Measurements from ENCODE around the gene ATP6V0B. TPM values are rescaled to one million over a fixed set of nuclear protein-coding genes. Genes with fewer than 3 reads are reported as not detected.

ATP6V0B gene
- total RNA-seq, 8 experiments from 2014 or later, result 106 to 333 (median 237) TPM

GRCh38 chr1:43947874-43948437, 26.8 kb upstream of the ATP6V0B start:
- WGBS, 10 experiments, result 8 to 100% (median 44%) methylated on average over 1 to 3 of the region's 3 CpGs; no CpG with 5 or more reads in 3 of the 10 experiments
- no peak for ATAC-seq (replicated peaks in 6 of 8)
- Histone ChIP-seq H3K27ac (no peak overlapping the region), H3K4me3 (peak overlapping the region; percentile 57 to 88 (median 65)), H3K4me1 (replicated peaks in 1 of 2) (peaks cover 21 to 28% of the 10 kb centered on the region in 2 donors)
- in situ Hi-C loops (cut with MboI; ENCODE audit: low pct_unique_long_range_greater_than_20kb in 2 of 9, low sequenced_read_pairs in 9 of 9, unreplicated experiment in 9 of 9), result loop anchor here in 6 of 9 experiments (10.0 to 25.0 kb wide), 3 partner anchors 183 to 411 kb away; partner anchors contain the start of gene PTPRF (in 4 of the 6)

- 0 to 100% (median 87%) methylated on average over 1 to 11 of the region's 13 CpGs; no CpG with 5 or more reads in 3 of the 10 experiments for WGBS, 10 experiments
- Histone ChIP-seq H3K27ac (no peak overlapping the region), H3K4me1 (replicated peaks in 1 of 2) (peaks cover 37 to 44% of the 10 kb centered on the region in 2 donors), H3K4me3 (no peak overlapping the region)
- in situ Hi-C loops (cut with MboI; ENCODE audit: low pct_unique_long_range_greater_than_20kb in 2 of 9, low sequenced_read_pairs in 9 of 9, unreplicated experiment in 9 of 9), result loop anchor here in 6 of 9 experiments (10.0 to 25.0 kb wide), 3 partner anchors 185 to 412 kb away; partner anchors contain the start of gene PTPRF (in 4 of the 6)
- no peak for ATAC-seq (replicated peaks in 6 of 8)
Observed at GRCh38 chr1:43949678-43950077, 25.1 kb upstream of the ATP6V0B start.

GRCh38 chr1:43951021-43951985, 23.5 kb upstream of the ATP6V0B start:
- WGBS, 10 experiments, result 65 to 100% (median 80%) methylated on average over 1 to 4 of the region's 4 CpGs; no CpG with 5 or more reads in 3 of the 10 experiments
- no peak for ATAC-seq (replicated peaks in 6 of 8)
- no peak overlapping the region for H3K27ac ChIP-seq
- no peak overlapping the region for H3K4me3 ChIP-seq
- H3K4me1 ChIP-seq (replicated peaks in 1 of 2), result peaks cover 29 to 37% of the 10 kb centered on the region in 2 donors
- in situ Hi-C loops (cut with MboI; ENCODE audit: low pct_unique_long_range_greater_than_20kb in 2 of 9, low sequenced_read_pairs in 9 of 9, unreplicated experiment in 9 of 9), result no loop called here

- Histone ChIP-seq H3K4me1 (replicated peaks in 1 of 2) (peaks cover 26 to 34% of the 10 kb centered on the region in 2 donors), H3K4me3 (peak overlapping the region; percentile 9 to 16 (median 12)), H3K27ac (peak overlapping the region; percentile 53 to 59)
- in situ Hi-C loops (cut with MboI; ENCODE audit: low pct_unique_long_range_greater_than_20kb in 2 of 9, low sequenced_read_pairs in 9 of 9, unreplicated experiment in 9 of 9), result no loop called here
- ATAC-seq (replicated peaks in 6 of 8), result peak in 5 of 8 experiments; percentile 96 to 98 (median 96)
- WGBS, 10 experiments, result 27 to 100% (median 57%) methylated on average over 1 to 8 of the region's 8 CpGs; no CpG with 5 or more reads in 1 of the 10 experiments
Observed at GRCh38 chr1:43952731-43953346, 21.9 kb upstream of the ATP6V0B start.

GRCh38 chr1:43953361-43953760, 21.4 kb upstream of the ATP6V0B start:
- in situ Hi-C loops (cut with MboI; ENCODE audit: low pct_unique_long_range_greater_than_20kb in 2 of 9, low sequenced_read_pairs in 9 of 9, unreplicated experiment in 9 of 9), result no loop called here
- ATAC-seq (replicated peaks in 6 of 8), result no peak
- peaks cover 21 to 29% of the 10 kb centered on the region in 2 donors for H3K4me1 ChIP-seq (replicated peaks in 1 of 2)
- 40 to 100% (median 76%) methylated on average over 1 to 3 of the region's 3 CpGs; no CpG with 5 or more reads in 4 of the 10 experiments for WGBS, 10 experiments
- H3K4me3 ChIP-seq, result peak overlapping the region; percentile 4 to 13 (median 6)
- peak overlapping the region; percentile 53 to 59 for H3K27ac ChIP-seq

GRCh38 chr1:43954036-43954435, 20.7 kb upstream of the ATP6V0B start:
- peaks cover 20 to 27% of the 10 kb centered on the region in 2 donors for H3K4me1 ChIP-seq (replicated peaks in 1 of 2)
- H3K4me3 ChIP-seq, result no peak overlapping the region
- 87 to 100% (median 95%) methylated on average over 1 to 3 of the region's 5 CpGs; no CpG with 5 or more reads in 4 of the 10 experiments for WGBS, 10 experiments
- in situ Hi-C loops (cut with MboI; ENCODE audit: low pct_unique_long_range_greater_than_20kb in 2 of 9, low sequenced_read_pairs in 9 of 9, unreplicated experiment in 9 of 9), result no loop called here
- H3K27ac ChIP-seq, result peak overlapping the region in 1 of 2 donors; percentile 59
- ATAC-seq (replicated peaks in 6 of 8), result no peak

GRCh38 chr1:43956234-43956633, 18.5 kb upstream of the ATP6V0B start:
- peaks cover 20 to 27% of the 10 kb centered on the region in 2 donors for H3K4me1 ChIP-seq (replicated peaks in 1 of 2)
- H3K4me3 ChIP-seq, result no peak overlapping the region
- in situ Hi-C loops (cut with MboI; ENCODE audit: low pct_unique_long_range_greater_than_20kb in 2 of 9, low sequenced_read_pairs in 9 of 9, unreplicated experiment in 9 of 9), result no loop called here
- no peak overlapping the region for H3K27ac ChIP-seq
- ATAC-seq (replicated peaks in 6 of 8), result no peak
- 93 to 100% (median 98%) methylated on average over 1 to 8 of the region's 8 CpGs; no CpG with 5 or more reads in 4 of the 10 experiments for WGBS, 10 experiments

GRCh38 chr1:43957407-43958040, 17.2 kb upstream of the ATP6V0B start:
- WGBS, 10 experiments, result 67 to 100% (median 90%) methylated on average over 1 to 6 of the region's 7 CpGs; no CpG with 5 or more reads in 4 of the 10 experiments
- in situ Hi-C loops (cut with MboI; ENCODE audit: low pct_unique_long_range_greater_than_20kb in 2 of 9, low sequenced_read_pairs in 9 of 9, unreplicated experiment in 9 of 9), result no loop called here
- Histone ChIP-seq H3K27ac (no peak overlapping the region), H3K4me1 (replicated peaks in 1 of 2) (peaks cover 20 to 22% of the 10 kb centered on the region in 2 donors), H3K4me3 (no peak overlapping the region)
- peak in 1 of 8 experiments; percentile 40 for ATAC-seq (replicated peaks in 6 of 8)

GRCh38 chr1:43958351-43959255, 16.2 kb upstream of the ATP6V0B start:
- Histone ChIP-seq H3K4me1 (replicated peaks in 1 of 2) (peaks cover 9 to 15% of the 10 kb centered on the region in 2 donors), H3K27ac (peak overlapping the region in 1 of 2 donors; percentile 23), H3K4me3 (no peak overlapping the region)
- WGBS, 10 experiments, result 75 to 100% (median 92%) methylated on average over 1 to 7 of the region's 9 CpGs; no CpG with 5 or more reads in 1 of the 10 experiments
- ATAC-seq (replicated peaks in 6 of 8), result peak in 3 of 8 experiments; percentile 49 to 83 (median 62)
- in situ Hi-C loops (cut with MboI; ENCODE audit: low pct_unique_long_range_greater_than_20kb in 2 of 9, low sequenced_read_pairs in 9 of 9, unreplicated experiment in 9 of 9), result no loop called here

- 83 to 100% (median 88%) methylated on average over 1 to 5 of the region's 8 CpGs; no CpG with 5 or more reads in 7 of the 10 experiments for WGBS, 10 experiments
- no peak for ATAC-seq (replicated peaks in 6 of 8)
- in situ Hi-C loops (cut with MboI; ENCODE audit: low pct_unique_long_range_greater_than_20kb in 2 of 9, low sequenced_read_pairs in 9 of 9, unreplicated experiment in 9 of 9), result no loop called here
- Histone ChIP-seq H3K4me1 (replicated peaks in 1 of 2) (peaks cover 0 to 2% of the 10 kb centered on the region in 2 donors), H3K27ac (no peak overlapping the region), H3K4me3 (no peak overlapping the region)
Observed at GRCh38 chr1:43960798-43961197, 14.0 kb upstream of the ATP6V0B start.

GRCh38 chr1:43961692-43962091, 13.1 kb upstream of the ATP6V0B start:
- Histone ChIP-seq H3K4me3 (no peak overlapping the region), H3K4me1 (replicated peaks in 1 of 2) (peaks cover 0 to 2% of the 10 kb centered on the region in 2 donors), H3K27ac (no peak overlapping the region)
- 60 to 100% (median 95%) methylated on average over 1 to 3 of the region's 3 CpGs; no CpG with 5 or more reads in 3 of the 10 experiments for WGBS, 10 experiments
- ATAC-seq (replicated peaks in 6 of 8), result no peak
- in situ Hi-C loops (cut with MboI; ENCODE audit: low pct_unique_long_range_greater_than_20kb in 2 of 9, low sequenced_read_pairs in 9 of 9, unreplicated experiment in 9 of 9), result no loop called here
